Cerebellar nuclear complex (tissue), 1 donor: ENCODE results near the gene HCAR1.
"Not testable (repeated sequence)": the region's sequence is repeated elsewhere in the genome, so short reads cannot be mapped to it uniquely, and the experiment has no call there.

Source experiments
- DNase-seq, 2 experiments: peaks; one replicate each; lab custom pipeline; 2025; lab: John Stamatoyannopoulos, UW

HCAR1 gene, protein sequence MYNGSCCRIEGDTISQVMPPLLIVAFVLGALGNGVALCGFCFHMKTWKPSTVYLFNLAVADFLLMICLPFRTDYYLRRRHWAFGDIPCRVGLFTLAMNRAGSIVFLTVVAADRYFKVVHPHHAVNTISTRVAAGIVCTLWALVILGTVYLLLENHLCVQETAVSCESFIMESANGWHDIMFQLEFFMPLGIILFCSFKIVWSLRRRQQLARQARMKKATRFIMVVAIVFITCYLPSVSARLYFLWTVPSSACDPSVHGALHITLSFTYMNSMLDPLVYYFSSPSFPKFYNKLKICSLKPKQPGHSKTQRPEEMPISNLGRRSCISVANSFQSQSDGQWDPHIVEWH

DNA sequence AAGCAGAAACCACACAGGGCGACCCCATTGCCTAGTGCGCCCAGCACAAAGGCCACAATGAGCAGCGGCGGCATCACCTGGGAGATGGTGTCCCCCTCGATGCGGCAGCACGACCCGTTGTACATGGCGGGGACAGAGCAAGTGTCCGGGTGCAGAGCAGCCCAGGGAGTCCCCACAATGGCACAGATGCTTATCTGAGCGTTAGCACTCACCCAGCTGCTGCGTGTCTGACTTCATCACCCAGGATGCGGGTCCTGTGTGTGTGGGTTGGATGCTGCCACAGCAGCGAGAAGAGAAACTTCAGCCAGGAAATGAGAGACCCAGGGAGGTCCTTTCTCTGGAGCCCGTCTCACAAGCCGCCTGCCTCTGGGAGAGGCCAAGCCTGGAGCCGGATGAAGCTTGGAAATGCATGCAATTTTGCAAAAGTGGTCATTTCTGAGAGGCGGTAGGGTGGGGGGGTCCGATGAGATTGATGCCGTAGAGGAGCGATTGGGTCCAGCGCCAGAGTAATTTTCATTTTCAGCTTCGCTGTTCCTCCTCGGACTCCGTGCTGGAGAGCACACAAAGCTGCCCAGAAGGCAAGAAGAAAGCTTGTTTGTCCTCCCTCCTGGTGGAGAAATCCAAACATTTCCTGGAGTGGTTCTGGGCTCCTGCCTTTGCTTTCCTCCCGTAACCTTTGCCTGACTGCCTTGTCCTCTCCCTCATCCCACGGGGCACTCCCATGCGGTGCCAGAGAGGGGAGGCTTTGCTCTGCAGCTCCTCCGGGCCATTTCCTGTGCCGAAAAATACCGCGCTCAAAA, at the start of gene HCAR1:
Gene HCAR1, minus strand, starts transcription at position 630 of the 800 bp plus-strand sequence. Its CDS starts 505 bp downstream, at position 125.
- no peak for DNase-seq

DNA sequence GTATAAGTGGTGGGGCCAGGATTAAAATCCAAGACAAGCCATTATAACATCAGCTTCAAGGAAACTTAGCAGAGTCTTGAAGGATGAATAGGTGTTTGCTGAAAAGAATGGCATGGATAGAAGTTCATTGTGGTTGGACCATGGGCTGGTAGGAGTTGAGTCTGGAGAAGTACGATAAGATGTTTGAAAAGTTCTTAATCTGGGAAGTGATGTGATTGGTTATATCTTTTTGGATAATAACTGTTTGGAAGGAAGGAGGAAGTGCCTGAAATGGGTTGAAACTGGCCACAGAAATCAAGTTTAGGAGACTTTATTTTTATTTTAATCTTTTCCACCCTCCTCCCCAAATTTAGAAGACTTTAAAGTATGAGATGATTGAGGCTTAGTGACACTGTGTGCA, 26.9 kb upstream of the HCAR1 start:
- DNase-seq: no peak

DNA sequence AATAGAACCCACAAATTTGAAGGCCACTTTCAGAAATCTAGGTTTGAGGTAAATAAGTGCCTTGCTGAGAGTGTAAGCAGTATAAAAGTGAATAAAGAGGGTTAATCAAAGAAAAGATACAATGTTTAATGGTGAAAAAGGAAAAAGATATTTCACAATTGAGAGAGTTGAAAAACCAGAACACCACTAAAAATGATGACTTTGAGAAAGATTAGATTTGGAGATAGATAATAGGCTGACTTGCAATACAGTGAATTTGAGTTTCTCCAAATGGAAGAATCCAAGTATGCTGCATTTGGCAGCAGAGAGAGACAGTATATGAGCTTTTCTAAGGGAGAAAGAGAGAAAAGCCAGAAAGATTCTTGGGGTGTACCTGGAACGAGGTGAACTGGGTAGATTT, 24.1 kb upstream of the HCAR1 start:
- DNase-seq: no peak

DNA sequence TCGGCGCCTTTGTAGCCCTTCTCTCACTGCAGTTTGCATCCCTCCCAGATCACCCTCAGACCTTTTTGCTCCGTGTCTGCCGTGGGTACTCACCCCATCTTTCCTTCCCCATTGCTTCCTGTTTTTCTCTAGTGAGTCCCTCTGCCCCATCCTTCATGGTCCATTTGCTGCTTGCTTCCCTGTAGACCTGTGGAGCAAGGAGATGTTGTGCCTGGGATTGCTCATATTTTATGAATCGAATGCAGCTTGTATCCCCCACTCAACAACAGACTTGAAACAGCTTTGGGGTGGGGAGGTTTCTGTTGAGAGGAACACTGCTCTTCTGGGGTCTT, 22.6 kb upstream of the HCAR1 start:
- no peak for DNase-seq

DNA sequence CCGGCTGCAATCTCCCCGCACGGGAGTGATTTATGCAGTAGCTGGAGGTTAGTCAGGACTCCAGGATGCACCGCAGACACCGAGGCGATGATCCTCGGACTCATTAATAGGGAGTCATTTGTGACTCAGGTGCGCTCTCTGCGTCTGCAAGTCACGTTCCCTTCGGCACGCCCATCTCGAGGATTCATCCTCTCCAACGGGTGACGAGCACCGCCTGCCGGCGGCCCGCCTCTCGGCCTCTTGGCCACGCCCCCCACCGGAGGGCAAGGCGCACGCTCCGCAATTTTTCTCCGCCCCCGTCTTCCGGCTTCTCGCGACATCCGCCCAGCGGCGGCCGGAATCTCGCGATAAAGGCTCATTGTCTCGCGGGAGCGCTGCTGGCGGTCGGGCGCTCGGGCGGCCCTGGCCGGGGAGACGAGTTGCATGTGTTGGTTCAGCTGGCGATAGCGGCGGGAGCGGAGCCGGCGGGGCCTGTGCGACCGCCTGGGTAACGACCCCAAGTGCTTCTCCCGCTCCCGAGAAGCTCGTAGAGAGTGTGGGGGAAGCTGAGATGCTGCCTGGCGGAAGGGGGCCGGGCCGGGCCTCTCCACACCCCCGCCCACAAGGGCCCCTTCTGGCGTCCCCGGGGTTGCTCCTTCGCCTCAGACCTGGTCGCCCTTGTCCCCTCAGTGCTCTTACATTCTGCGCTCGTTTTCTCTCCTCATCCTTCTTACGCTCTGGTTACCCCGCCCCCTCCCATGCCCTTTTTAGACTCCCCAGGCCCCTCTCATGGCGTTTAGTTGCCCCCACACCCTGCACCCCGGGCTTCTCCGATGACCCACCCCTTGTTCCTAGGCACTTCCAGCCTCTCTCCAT, 22.0 kb upstream of the HCAR1 start, which contains the start of gene DENR:
Gene DENR, plus strand, starts transcription at position 361 of the 855 bp plus-strand sequence. CDS start 878 bp downstream, outside the sequence.
- peak; percentile 70 to 94 for DNase-seq

DNA sequence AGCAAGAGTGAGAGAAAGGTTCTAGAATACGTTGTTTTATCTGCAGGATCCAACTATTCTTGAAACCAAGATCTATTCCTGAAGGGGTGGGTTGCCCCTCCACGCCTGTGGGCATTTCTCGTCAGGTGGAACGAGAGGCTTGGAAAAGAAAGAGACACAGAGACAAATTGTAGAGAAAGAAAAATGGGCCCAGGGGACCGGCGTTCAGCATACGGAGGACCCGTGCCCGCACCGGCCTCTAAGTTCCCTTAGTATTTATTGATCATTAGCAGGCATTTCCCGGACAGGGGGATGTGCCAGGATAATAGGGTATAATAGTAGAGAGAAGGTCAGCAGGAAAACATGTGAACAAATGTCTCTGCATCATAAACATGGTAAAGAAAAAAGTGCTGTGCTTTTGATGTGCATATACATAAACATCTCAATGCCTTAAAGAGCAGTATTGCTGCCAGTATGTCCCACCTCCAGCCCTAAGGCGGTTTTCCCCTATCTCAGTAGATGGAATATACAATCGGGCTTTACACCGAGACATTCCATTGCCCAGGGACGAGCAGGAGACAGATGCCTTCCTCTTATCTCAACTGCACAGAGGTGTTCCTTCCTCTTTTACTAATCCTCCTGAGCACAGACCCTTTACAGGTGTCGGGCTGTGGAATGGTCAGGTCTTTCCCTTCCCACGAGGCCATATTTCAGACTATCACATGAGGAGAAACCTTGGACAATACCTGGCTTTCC, 20.3 kb upstream of the HCAR1 start:
- not testable (repeated sequence) for DNase-seq

DNA sequence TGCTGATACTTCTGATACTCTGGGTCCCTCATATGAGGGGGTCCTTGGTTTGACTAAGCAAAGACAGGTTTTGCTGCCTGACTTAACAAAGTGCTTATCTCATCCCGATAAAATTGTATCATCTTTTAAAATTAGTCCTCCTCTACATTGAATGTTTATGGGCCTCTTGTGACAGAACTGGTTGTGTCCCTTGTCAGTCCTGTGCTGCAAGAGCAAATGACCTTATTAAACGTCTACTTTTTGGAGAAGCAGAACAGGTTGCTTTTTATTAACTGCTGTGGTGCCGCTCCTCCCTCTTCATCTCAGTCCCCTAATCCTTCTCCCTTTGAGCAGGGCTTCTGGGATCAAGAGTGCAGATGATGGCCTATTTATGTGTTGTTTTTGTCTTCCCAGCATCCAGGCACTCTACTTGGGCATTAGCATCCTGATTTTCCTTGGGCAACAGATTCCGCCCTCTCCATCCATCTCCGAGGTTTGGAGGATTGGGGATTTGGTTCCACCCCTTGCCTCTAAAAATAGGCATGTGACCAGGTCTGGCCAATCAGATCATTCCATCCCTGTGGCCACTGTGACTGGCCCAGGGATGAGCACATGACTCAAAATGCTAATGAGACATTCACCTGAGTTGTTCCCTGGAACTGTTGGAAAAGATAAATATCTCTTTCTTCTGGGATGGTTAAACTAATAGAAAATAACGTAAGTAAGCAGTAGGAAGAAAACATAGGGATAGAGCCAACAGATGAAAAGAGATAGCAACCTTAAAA, 19.1 kb upstream of the HCAR1 start:
- DNase-seq: no peak

DNA sequence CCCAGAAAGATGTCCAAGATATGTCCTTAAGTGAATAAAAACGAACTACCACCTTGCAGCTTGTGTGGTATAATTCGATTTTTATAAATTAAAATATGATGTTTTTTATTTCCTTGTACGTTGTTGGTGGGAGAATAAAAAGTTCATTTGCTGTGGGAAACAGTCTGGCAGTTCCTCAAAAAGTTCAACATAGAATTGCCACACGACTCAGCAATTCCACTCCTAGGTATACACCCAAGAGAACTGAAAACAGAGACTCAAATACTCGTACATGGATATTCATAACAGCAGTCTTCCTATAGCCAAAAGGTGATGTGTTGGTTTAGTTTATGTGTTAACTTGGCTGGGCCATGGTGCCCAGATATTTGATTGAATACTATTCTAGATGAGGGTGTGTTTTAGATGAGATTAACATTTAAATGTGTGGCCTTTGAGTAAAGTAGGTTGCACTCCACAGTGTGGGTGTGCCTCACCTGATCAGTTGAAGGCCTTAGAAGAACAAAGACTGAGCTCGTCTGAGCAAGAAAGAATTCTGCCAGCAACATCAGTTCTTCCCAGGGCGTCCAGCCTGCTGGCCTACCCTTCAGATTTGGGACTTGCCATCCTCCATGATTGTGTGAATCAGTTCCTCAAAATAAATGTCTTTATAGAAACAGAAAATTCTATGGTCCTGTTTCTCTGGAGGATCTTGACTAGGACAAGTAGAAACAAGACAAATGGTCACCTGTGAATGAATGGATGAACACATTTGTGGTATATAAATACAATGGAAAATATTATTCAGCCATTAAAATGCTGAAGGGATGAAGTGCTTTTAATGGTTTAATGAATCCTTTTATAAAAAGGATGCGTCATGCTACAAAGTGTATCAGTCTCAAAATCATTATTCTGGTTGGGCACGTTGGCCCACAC, 16.8 kb upstream of the HCAR1 start:
- DNase-seq: no peak

DNA sequence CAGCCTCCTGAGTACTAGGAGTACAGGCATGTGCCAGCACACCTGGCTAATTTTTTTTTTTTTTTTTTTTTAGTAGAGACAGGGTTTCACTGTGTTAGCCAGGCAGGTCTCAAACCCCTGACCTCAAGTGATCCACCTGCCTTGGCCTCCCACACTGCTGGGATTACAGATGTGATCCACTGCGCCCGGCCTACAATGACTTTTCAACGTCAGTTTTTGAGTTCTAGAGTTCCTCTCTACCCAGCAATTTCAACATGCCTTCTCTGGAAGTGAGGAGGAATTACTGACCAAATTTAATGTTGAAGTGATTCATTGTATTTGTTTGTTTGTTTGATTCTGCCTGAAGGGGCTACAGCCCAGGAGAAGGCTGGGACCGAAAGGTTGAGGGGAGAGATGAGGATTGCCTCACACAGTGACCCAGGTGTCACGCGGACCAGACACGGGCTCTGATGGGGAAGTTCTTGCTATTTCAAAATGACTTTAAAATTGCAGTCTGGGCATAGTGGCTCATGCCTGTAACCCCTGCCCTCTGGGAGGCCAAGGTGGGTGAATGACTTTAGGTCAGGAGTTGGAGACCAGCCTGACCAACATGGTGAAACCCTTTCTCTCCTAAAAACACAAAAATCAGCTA, 13.4 kb upstream of the HCAR1 start:
- no peak for DNase-seq

DNA sequence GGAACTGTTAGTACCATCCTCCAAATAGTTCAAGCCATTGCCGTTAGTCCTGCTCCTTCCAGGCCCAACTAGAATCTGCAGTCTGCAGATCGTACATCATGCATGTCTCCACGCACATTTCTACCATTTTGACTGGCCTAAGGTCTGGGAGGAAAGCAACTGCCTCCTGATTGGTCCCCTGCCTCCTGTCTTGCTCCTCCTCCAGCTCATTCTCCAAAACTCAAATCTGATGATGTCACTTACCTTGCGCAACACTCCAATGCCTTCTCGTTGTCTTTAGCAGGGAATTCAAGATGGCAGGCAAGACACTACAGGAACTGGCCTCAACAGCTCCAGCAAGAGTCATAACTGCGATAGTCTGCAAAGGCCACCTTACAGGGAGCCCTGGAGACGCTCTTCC, 9.7 kb upstream of the HCAR1 start:
- DNase-seq: no peak

DNA sequence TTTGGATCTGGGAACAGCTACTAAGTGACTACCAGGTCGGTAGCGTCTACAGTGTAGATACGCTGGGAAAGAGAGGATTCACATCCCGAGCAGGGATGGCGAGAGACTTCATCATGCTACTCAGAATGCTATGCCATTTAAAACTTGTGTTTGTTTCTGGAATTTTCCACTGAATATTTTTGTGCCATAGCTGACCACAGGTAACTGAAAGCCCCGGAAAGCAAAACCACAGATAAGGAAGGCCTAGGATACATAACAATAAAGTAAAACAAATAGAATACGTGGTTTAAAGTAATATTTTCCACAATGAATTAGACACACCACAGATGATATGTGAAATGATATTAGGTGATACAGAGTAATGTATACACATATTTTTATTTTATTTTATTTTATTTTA, 7.9 kb upstream of the HCAR1 start:
- DNase-seq: no peak

DNA sequence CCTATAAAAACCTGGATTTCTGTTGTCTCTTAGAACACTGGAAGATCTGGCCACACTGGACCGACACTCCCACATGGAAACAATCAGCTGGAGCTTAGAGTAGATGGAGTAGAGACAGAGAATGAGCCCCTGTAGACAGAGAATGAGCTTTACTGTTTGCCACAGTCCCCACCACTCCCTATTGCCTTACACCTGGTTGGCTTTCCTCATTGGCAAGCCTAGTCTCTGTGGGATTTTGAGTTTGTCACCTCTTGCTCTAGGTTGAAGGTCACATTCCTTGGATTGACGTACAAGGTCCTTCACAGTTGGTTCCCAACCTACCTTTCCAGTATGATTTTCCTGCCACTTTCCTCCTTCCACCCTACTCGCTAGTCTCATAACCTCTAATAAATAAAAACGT, 2.0 kb upstream of the HCAR1 start:
- DNase-seq: no peak

DNA sequence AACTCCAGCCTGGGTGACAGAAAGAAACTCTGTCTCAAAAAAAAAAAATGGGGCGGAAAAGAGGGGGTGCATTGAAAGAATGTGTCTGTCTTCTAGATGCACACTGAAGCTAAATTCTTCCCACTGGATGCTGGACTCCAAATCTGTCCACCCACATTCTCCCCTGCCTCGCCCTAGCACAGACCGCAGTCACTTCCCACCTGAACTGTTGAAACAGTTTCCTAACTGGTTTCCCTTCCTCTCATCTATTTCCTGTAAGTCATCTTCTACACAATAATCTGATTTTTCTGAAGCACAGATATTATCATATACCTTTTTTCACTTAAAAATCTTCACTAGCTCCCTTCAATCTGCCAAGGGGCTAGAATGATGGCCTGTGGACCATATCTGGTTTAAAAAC, 1.5 kb upstream of the HCAR1 start:
- DNase-seq: no peak

DNA sequence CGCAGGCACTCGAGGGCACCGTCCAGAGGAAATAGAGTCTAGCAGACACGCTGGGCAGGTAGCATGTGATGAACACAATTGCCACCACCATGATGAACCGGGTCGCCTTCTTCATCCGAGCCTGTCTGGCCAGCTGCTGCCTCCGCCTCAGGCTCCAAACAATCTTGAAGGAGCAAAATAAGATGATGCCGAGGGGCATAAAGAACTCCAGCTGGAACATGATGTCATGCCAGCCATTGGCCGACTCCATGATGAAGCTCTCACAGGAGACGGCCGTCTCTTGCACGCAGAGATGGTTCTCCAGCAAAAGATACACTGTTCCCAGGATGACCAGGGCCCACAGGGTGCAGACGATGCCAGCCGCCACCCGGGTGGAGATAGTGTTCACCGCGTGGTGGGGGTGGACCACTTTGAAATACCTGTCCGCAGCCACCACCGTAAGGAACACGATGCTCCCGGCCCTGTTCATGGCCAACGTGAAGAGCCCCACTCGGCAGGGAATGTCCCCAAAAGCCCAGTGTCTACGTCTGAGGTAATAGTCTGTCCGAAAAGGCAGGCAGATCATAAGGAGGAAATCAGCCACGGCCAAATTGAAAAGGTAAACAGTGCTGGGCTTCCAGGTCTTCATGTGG, 945 bp downstream of the HCAR1 start:
- no peak for DNase-seq

DNA sequence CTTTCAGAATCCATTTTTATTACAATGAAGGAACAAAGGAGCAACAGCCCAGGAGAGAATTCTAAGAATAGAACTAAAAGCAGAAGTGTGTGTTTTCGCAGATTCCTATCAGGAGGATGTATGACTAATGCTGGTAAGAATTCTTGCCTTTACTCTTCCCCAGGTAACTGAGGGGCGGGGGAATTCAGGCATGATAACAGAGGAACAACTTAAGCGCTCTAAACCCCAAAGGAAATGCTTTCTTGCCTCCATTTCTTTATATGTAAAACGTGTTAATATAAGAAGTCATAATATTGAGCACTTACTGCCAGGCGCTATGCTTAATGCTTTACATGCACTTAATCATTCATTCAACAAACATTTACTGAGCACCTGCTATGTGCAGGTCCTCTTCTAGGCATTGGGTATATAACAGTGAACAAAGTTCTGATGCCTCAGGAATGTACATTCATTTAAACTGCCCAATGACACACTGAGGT, 4.5 kb downstream of the HCAR1 start:
- DNase-seq: no peak

DNA sequence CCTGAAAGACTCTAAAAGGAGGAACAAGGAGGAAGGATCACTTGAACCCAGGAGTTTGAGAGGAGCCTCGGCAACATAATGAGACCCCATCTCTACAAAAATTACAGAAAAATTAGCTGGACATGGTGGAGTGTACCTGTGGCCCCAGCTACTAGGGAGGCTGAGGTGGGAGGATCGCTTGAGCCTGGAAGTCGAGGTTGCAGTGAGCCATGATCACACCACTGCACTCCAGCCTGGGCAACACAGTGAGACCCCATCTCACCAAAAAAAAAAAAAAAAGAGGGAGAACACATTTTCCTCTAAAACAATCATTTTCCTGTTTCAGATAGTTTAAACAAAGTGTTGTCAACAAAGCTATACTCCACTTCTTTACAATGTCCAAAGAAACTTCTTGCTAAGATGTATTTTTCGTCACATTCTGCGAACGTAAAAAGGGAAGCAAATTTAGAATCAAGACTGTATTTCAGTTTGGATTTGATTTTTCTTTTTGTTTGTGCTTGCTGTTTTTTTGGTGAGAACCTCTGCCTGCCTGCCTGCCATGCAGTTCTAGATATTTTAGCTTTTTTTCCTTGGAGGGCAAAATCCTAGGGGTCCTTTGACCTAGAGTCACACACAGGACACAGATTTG, 5.1 kb downstream of the HCAR1 start:
- DNase-seq: no peak

DNA sequence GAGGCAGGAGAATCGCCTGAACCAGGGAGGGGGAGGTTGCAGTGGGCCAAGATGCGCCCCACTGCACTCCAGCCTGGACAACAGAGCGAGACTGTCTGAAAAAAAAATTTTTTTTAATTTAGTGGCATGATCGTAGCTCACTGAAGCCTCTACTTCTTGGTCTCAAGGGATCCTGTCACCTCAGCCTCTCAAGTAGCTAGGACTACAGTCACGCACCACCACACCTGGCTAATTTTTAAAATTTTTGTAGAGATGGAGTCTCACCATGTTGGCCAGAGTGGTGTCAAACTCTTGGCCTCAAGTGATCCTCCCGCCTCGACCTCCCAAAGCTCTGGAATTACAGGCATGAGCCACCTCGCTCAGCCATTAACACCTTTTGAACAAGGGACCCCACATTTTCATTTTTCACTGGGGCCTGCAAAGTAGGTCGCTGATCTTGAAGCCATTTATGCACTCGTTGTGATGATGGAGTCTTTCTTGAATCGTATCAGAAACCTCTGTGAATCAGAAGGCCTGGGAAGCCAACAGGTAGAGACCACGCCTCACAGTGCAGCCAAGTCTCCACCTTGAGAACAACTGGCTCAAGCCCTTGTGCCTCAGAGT, 5.9 kb downstream of the HCAR1 start:
- DNase-seq: no peak

DNA sequence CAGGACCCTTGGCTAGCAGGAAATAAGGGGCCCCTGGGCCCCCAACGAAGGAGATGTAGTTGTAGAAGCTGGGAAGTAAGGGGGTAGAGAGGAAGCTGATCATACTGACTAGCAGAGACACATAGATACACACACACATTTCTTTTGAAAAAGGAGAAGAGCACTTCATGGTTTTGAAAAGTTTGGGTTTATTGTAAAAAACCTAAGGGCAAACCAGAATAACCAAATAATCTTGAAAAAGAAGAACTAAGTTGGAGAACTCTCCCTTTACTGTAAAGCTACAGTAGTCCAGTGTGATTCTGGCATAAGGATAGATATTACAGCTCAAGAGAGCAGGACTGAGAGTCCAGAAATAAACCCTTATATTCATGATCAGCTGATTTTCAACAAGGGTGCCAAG, 8.3 kb downstream of the HCAR1 start:
- DNase-seq: no peak
